Testis (tissue), 3 donors: ENCODE measurements around the gene ZGLP1. TPM values are rescaled to one million over a fixed set of nuclear protein-coding genes. Genes with fewer than 3 reads are reported as not detected.

Source experiments
- DNase-seq: peaks from one replicate; pipeline ENCODE4 v3.0.0-alpha.2; 2019
- H3K27ac ChIP-seq, 2 donors: fragments of 200-600 bp; sonication (generic); one replicate each; pipeline ENCODE4 v1.5.1; 2019
- H3K27me3 ChIP-seq: fragments of 200-600 bp; sonication (generic); one replicate; pipeline ENCODE4 v1.5.1; 2019
- H3K36me3 ChIP-seq: fragments of 200-600 bp; sonication (generic); one replicate; pipeline ENCODE4 v1.5.1; 2017; ENCODE audit warnings: low read depth; ENCODE audit errors: missing control alignments
- H3K4me1 ChIP-seq: fragments of 200-600 bp; sonication (generic); one replicate; pipeline ENCODE4 v1.5.1; 2019
- H3K4me3 ChIP-seq, 2 donors: fragments of 200-600 bp; sonication (generic); one replicate each; pipeline ENCODE4 v1.5.1; 2017 to 2019
- H3K9me3 ChIP-seq: fragments of 200-600 bp; sonication (generic); one replicate; pipeline ENCODE4 v1.5.1; 2017
- CTCF ChIP-seq, 3 experiments: fragments of 450-650 bp in 2 of 3; fragments of 200-600 bp in 1 of 3; sonication (generic) in 1 of 3; IDR thresholded peaks; one replicate each; pipeline ENCODE4 v1.5.1; 2016 to 2019; ENCODE audit warnings: antibody characterized with exemption in 3 of 3, mild to moderate bottlenecking in 2 of 3, moderate library complexity in 1 of 3
- POLR2A ChIP-seq: fragments of 450-650 bp; IDR thresholded peaks from one replicate; pipeline ENCODE4 v1.6.1; 2017; ENCODE audit warnings: antibody characterized with exemption, mild to moderate bottlenecking, moderate library complexity
- WGBS, 2 donors: methylation state at CpG; one replicate each; pipeline ENCODE4 v1.1.5; 2018; 5-methylcytosine and 5-hydroxymethylcytosine counted together
- intact Hi-C: fragments of 100-400 bp; cut with DNase I; formaldehyde crosslinking; loops from one replicate; pipeline ENCODE4 v1.15.1; 2023; ENCODE audit warnings: low total_unique reads
- polyA plus RNA-seq: library from polyadenylated mRNA; stranded (reverse); fragments of 350-450 nt; fragmentation: Illumina TruSeq; extraction: RNeasy Lipid Tissue Mini Kit (QIAGEN cat#74804); gene quantifications from one replicate; pipeline ENCODE4 v1.2.3, GENCODE V29; 2014; ENCODE audit warnings: low read depth, low replicate concordance; ENCODE audit not compliant: insufficient read depth
- total RNA-seq, 2 donors: library from RNA; depleted of rRNA; stranded (reverse); fragments of >200 nt; gene quantifications; one replicate each; pipeline ENCODE4 v1.2.3, GENCODE V29; 2016

Gene ZGLP1
- total and polyA plus RNA-seq, 3 donors from 2014 or later: 10.5 to 22.1 (median 12.8) TPM

GRCh38 chr19:10290876-10291553, 18.6 kb downstream of the ZGLP1 start:
- no peaks in the 10 kb centered on the region for H3K9me3 ChIP-seq
- H3K27ac ChIP-seq: no peak overlapping the region
- H3K4me1 ChIP-seq: peaks cover 46% of the 10 kb centered on the region
- H3K36me3 ChIP-seq: no peaks in the 10 kb centered on the region
- DNase-seq: peak; percentile 29
- peaks cover 5% of the 10 kb centered on the region for H3K27me3 ChIP-seq
- intact Hi-C loops: no loop called here
- H3K4me3 ChIP-seq: peak overlapping the region; percentile 5 to 40
- TF ChIP-seq CTCF (IDR thresholded peaks at IDR 0.05) (no peak), POLR2A (no peak)
- WGBS, 2 donors: 1% methylated on average over 28 to 57 of the region's 57 CpGs

- 1% methylated on average over 25 to 30 of the region's 30 CpGs for WGBS, 2 donors
- DNase-seq: no peak
- no peak for TF ChIP-seq POLR2A
- no peak for TF ChIP-seq CTCF (IDR thresholded peaks at IDR 0.05)
- intact Hi-C loops: no loop called here
- H3K4me1 ChIP-seq: peaks cover 44% of the 10 kb centered on the region
- no peaks in the 10 kb centered on the region for H3K9me3 ChIP-seq
- H3K27ac ChIP-seq: no peak overlapping the region
- peak overlapping the region in 1 of 2 donors; percentile 38 for H3K4me3 ChIP-seq
- peaks cover 5% of the 10 kb centered on the region for H3K27me3 ChIP-seq
- H3K36me3 ChIP-seq: no peaks in the 10 kb centered on the region
Observed at GRCh38 chr19:10290357-10290875, 19.2 kb downstream of the ZGLP1 start.

- Histone ChIP-seq H3K4me1 (peaks cover 40% of the 10 kb centered on the region), H3K36me3 (no peaks in the 10 kb centered on the region), H3K27ac (no peak within 1 kb of the TSS), H3K27me3 (peaks cover 5% of the 10 kb centered on the region), H3K4me3 (peak within 1 kb of the TSS; percentile 4 to 40), H3K9me3 (no peaks in the 10 kb centered on the region)
- no peak for DNase-seq
- 0 to 1% methylated on average over 35 to 45 of the region's 45 CpGs for whole genome bisulfite sequencing, 2 donors
- intact Hi-C loops: no loop called here
- TF ChIP-seq CTCF (IDR thresholded peaks at IDR 0.05): no peak
- no peak for TF ChIP-seq POLR2A
Observed at GRCh38 chr19:10289836-10290356, 19.7 kb downstream of the ZGLP1 start, which contains the start of gene ICAM5. Gene ICAM5 (plus strand): TSS chr19:10289952. CDS start chr19:10290044, 92 bp downstream.

- intact Hi-C loops: no loop called here
- no peaks in the 10 kb centered on the region for H3K36me3 ChIP-seq
- no peaks in the 10 kb centered on the region for H3K9me3 ChIP-seq
- TF ChIP-seq CTCF (IDR thresholded peaks at IDR 0.05): no peak
- no peak for TF ChIP-seq POLR2A
- 1 to 2% methylated on average over 42 to 48 of the region's 50 CpGs for WGBS, 2 donors
- peaks cover 5% of the 10 kb centered on the region for H3K27me3 ChIP-seq
- H3K4me3 ChIP-seq: peak overlapping the region; percentile 4 to 38
- no peak overlapping the region for H3K27ac ChIP-seq
- no peak for DNase-seq
- peaks cover 40% of the 10 kb centered on the region for H3K4me1 ChIP-seq
Observed at GRCh38 chr19:10289167-10289835, 20.3 kb downstream of the ZGLP1 start.
